Activated naive CD4-positive, alpha-beta T cell treated with anti-CD3 and anti-CD28 coated beads, Interleukin-2, amount 10 ng/mL, durations not matched to agents 7 days and 5 days (primary cell): Measurements from ENCODE around the gene PLXNC1.

Source experiments
- CTCF ChIA-PET: fragments of 350-600 bp; sonication (Branson Sonifier 250); formaldehyde crosslinking; loops from one replicate; lab custom pipeline; 2021; ENCODE audit warnings: antibody characterized with exemption; lab: Charles Lee
- DNase-seq: peaks from one replicate; pipeline ENCODE4 v3.0.0-alpha.2; 2020
- H3K27ac Mint-ChIP-seq: one replicate; pipeline ENCODE4 v1.8.0; 2021; ENCODE audit warnings: mild to moderate bottlenecking, moderate library complexity, mixed read lengths
- H3K27me3 Mint-ChIP-seq: one replicate; pipeline ENCODE4 v1.8.0; 2021; ENCODE audit warnings: mild to moderate bottlenecking, mixed read lengths
- H3K36me3 Mint-ChIP-seq: one replicate; pipeline ENCODE4 v1.8.0; 2021; ENCODE audit warnings: mixed read lengths
- H3K4me1 Mint-ChIP-seq: one replicate; pipeline ENCODE4 v1.8.0; 2021; ENCODE audit warnings: mixed read lengths
- H3K4me3 Mint-ChIP-seq: one replicate; pipeline ENCODE4 v1.8.0; 2021; ENCODE audit warnings: mild to moderate bottlenecking, moderate library complexity, mixed read lengths
- H3K9me3 Mint-ChIP-seq: one replicate; pipeline ENCODE4 v1.8.0; 2021; ENCODE audit warnings: mixed read lengths

Gene PLXNC1

DNA sequence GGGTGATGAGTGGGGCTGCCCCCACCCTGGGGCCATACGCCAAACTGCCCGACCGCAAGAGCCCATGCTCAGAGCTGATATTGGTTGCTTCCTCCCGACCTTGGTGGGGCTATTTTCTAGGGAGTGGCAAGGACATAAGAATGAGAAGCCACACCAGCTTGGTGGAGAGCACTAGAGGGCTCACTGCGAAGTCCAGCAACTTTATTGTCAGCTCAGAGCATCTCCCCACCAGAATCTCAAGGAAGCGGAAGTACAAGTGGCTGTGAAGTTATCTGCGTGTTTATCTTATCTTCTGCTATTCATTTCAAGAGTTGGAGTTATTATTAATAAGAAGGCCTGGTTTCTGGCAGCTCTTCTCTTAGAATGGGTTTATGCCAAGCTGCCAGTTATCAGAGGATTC is 4.9 kb upstream of the PLXNC1 start:
- Mint-ChIP-seq H3K9me3 (no peaks in the 10 kb centered on the region), H3K36me3 (no peaks in the 10 kb centered on the region), H3K4me1 (peaks cover 8% of the 10 kb centered on the region), H3K4me3 (no peak overlapping the region), H3K27ac (no peak overlapping the region), H3K27me3 (peaks cover 49% of the 10 kb centered on the region)
- DNase-seq = no peak
- CTCF ChIA-PET = interaction anchor here (1.0 to 5.3 kb wide), 4 partner anchors 8 to 391 kb away, joined by 3 to 37 read pairs (median 10); no protein-coding TSS in a partner anchor

DNA sequence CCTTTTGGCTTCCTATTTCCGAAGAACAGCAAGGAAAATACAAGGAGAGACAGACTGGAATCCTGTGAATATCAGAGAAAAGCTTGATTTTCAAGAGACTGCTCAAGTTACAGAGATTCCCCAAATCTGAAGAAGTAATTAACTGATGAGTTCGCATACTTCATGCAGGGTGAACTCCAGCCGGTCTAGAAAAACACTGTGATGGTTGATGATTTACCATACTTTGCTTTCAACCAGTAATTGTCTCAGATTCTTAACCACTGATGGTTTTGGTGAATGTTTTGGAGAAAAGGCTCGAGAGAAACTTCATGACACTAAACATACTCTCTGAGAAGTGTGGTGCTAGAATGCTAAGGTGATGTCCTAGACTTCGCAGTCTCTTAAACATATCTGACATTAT is 4.4 kb upstream of the PLXNC1 start:
- Mint-ChIP-seq H3K4me1 (peaks cover 8% of the 10 kb centered on the region), H3K27me3 (peaks cover 49% of the 10 kb centered on the region), H3K27ac (no peak overlapping the region), H3K4me3 (no peak overlapping the region), H3K9me3 (no peaks in the 10 kb centered on the region), H3K36me3 (no peaks in the 10 kb centered on the region)
- no peak for DNase-seq
- CTCF ChIA-PET = interaction anchor here (0.6 to 5.3 kb wide), 6 partner anchors 9 to 390 kb away, joined by 3 to 37 read pairs (median 6); no protein-coding TSS in a partner anchor

DNA sequence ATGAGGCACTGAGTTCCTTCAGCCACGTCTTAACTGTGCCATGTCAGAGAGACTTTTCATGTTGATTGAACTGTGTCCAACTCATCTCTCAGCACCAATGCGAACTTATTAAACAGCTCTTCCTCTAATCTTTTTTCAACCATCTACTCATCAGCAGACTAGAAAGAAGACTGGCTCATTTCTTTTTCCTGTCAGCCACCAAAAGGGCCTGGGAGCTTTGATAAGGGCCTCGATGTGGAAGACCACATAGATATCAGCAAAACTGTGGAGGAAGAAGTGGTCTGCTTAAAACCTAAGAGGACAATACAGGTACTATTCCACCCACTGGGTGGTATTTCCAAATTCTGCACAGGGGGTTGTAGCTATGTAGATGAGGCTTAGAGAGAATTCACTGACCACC is 3.6 kb upstream of the PLXNC1 start:
- H3K4me1 Mint-ChIP-seq = peaks cover 8% of the 10 kb centered on the region
- peaks cover 49% of the 10 kb centered on the region for H3K27me3 Mint-ChIP-seq
- H3K27ac Mint-ChIP-seq = no peak overlapping the region

DNA sequence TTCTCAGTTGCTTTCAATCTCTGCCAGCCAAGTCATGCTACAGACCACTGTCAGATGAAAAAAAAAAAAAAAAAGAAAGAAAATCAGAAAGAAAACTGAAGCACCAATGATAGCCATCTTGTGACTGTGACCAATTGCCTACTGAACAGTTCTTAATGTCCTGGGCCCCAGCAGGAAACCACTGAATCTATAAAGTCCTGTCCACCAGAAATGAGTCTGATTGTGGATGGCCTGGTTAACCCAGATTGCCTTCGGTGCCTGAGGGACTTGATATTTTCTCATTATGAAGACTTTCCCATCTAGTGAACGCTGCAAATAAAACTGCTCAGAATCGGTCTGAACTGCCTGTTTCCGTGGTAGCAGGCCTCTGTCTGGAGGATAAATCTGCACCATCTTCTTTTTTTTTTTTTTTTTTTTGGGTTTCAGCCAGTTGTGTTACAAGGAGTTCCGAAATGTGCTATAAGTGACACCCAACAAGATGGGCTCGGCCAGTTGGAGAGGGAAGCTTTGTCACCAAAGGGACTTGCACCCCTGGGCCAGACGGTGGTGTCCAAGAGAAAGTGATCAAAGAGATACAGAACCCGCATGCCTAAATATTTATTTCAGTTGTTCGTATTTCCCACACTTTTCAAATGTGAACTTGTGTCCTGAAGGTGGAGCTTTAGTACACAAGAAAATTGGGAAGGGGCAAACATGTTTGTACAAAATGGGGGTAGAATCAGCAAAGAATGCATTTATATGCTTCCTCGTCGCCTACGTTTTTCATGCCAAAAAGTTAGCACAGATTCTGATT is 3.0 kb upstream of the PLXNC1 start:
- no peaks in the 10 kb centered on the region for H3K9me3 Mint-ChIP-seq

More for the DNA sequence above, 3.6 kb upstream of the PLXNC1 start:
- CTCF ChIA-PET = interaction anchor here (0.7 to 5.3 kb wide), 7 partner anchors 10 to 1313 kb away, joined by 4 to 37 read pairs (median 6); no protein-coding TSS in a partner anchor
- Mint-ChIP-seq H3K9me3 (no peaks in the 10 kb centered on the region), H3K36me3 (peaks cover 1% of the 10 kb centered on the region), H3K4me3 (no peak overlapping the region)
- DNase-seq = no peak

DNA sequence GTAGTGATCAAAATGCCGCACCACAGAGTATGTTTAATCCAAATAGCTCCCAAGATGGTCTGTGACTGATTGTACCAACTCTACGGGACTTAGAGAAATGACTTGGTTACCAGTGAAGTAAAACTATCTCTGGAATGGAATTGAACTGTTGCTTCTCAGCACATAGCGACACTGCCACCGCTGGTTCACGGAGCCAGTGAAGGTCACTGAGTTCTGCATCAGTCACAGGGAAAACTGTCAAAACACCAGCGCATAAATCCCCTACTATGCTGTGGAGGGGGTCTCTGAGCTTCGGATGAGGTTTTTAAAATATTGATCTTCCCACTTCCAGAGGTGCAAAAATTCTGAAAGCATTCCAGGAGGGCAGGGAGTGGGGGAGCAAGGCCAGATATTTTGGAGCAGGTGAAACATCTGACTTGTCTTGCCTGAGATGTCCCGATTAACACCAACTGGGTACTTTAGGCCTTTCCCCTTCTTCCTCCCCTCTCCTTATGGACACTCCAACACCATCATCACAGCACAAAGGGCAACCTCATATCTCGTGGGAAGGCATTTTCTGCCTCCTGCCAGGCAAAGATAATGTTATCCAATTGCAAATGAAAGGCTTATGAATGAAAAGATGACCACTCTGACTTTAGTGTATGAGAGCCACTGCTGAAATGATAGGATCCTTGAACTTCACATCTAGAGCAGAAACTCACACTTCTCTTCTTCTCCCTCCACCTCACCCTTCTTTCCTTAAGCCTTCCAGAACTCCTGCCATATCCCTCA is 2.0 kb upstream of the PLXNC1 start:
- H3K4me1 Mint-ChIP-seq = peaks cover 17% of the 10 kb centered on the region
- DNase-seq = no peak
- peaks cover 51% of the 10 kb centered on the region for H3K27me3 Mint-ChIP-seq
- peaks cover 5% of the 10 kb centered on the region for H3K36me3 Mint-ChIP-seq
- CTCF ChIA-PET = interaction anchor here (1.6 to 5.3 kb wide), 5 partner anchors 11 to 388 kb away, joined by 4 to 37 read pairs (median 6); no protein-coding TSS in a partner anchor
- H3K9me3 Mint-ChIP-seq = no peaks in the 10 kb centered on the region
- no peak overlapping the region for H3K27ac Mint-ChIP-seq
- H3K4me3 Mint-ChIP-seq = no peak overlapping the region

More for the DNA sequence above, 3.0 kb upstream of the PLXNC1 start:
- CTCF ChIA-PET = interaction anchor here (0.7 to 5.3 kb wide), 7 partner anchors 10 to 1312 kb away, joined by 4 to 37 read pairs (median 6); no protein-coding TSS in a partner anchor
- Mint-ChIP-seq H3K4me3 (no peak overlapping the region), H3K36me3 (peaks cover 4% of the 10 kb centered on the region), H3K27me3 (peaks cover 52% of the 10 kb centered on the region), H3K4me1 (peaks cover 8% of the 10 kb centered on the region), H3K27ac (no peak overlapping the region)
- DNase-seq = no peak

DNA sequence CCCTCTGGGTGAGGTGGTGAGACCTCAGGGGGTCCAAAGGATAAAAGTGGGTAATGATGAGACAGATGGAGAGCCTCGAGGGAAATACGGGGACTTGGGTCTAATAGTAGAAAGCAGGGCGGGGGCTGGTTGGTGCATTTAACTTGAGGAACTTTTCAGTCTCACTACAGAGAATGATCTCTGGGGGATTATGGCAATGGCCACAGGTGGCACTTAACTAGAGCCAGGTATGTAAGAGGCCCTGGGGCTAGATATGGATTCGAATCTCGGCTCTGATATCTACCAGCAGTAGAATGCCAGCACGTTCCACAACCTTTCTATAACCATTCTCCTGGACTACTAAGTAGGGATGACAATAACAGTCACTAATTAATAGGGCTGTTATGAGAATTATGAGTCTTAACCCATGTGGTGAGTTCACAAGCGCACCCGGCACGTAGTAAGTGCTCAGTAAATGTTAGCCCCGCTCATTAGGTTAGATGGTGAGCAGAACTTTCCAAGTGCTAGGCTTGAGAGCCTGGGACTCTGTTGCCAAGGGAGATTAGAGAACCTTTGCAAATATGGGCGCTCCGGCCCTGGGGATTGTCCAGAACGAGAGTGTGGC is 888 bp upstream of the PLXNC1 start:
- H3K27ac Mint-ChIP-seq = peak overlapping the region; percentile 83

DNA sequence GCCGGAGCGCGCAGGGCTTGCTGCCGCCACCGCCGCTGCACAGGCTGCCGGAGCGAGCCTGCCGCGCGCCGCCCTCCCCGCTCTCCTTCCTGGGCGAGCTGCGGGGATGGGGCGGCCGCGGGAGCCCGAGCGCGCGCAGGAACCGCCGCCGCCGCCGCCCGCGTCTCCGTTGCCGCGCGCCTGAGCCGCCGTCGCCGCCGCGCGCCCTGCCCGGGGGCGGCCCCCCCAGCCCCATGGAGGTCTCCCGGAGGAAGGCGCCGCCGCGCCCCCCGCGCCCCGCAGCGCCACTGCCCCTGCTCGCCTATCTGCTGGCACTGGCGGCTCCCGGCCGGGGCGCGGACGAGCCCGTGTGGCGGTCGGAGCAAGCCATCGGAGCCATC is 352 bp downstream of the PLXNC1 start:
- Mint-ChIP-seq H3K27ac (peak overlapping the region; percentile 58), H3K27me3 (peaks cover 38% of the 10 kb centered on the region), H3K36me3 (peaks cover 21% of the 10 kb centered on the region), H3K4me1 (peaks cover 40% of the 10 kb centered on the region), H3K4me3 (peak overlapping the region; percentile 88), H3K9me3 (no peaks in the 10 kb centered on the region)
- CTCF ChIA-PET = interaction anchor here (0.5 to 2.2 kb wide), 12 partner anchors 10 to 469 kb away, joined by 3 to 9 read pairs (median 4); partner anchors contain the start of gene CEP83
- no peak for DNase-seq

More for the DNA sequence above, 888 bp upstream of the PLXNC1 start:
- H3K4me3 Mint-ChIP-seq = peak overlapping the region; percentile 77
- peaks cover 50% of the 10 kb centered on the region for H3K27me3 Mint-ChIP-seq
- no peak for DNase-seq
- CTCF ChIA-PET = interaction anchor here (0.6 to 4.2 kb wide), 7 partner anchors 13 to 642 kb away, joined by 3 to 14 read pairs (median 4); partner anchors contain the start of gene CEP83
- peaks cover 9% of the 10 kb centered on the region for H3K36me3 Mint-ChIP-seq
- no peaks in the 10 kb centered on the region for H3K9me3 Mint-ChIP-seq
- peaks cover 28% of the 10 kb centered on the region for H3K4me1 Mint-ChIP-seq

DNA sequence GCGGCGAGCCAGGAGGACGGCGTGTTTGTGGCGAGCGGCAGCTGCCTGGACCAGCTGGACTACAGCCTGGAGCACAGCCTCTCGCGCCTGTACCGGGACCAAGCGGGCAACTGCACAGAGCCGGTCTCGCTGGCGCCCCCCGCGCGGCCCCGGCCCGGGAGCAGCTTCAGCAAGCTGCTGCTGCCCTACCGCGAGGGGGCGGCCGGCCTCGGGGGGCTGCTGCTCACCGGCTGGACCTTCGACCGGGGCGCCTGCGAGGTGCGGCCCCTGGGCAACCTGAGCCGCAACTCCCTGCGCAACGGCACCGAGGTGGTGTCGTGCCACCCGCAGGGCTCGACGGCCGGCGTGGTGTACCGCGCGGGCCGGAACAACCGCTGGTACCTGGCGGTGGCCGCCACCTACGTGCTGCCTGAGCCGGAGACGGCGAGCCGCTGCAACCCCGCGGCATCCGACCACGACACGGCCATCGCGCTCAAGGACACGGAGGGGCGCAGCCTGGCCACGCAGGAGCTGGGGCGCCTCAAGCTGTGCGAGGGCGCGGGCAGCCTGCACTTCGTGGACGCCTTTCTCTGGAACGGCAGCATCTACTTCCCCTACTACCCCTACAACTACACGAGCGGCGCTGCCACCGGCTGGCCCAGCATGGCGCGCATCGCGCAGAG is 873 bp downstream of the PLXNC1 start:
- Mint-ChIP-seq H3K4me3 (peak overlapping the region; percentile 88), H3K4me1 (peaks cover 42% of the 10 kb centered on the region), H3K27me3 (peaks cover 36% of the 10 kb centered on the region), H3K36me3 (peaks cover 24% of the 10 kb centered on the region), H3K9me3 (no peaks in the 10 kb centered on the region), H3K27ac (peak overlapping the region; percentile 67)
- DNase-seq = peak; percentile 65
- CTCF ChIA-PET = interaction anchor here (0.5 to 2.2 kb wide), 12 partner anchors 9 to 469 kb away, joined by 3 to 9 read pairs (median 5); partner anchors contain the start of gene CEP83

DNA sequence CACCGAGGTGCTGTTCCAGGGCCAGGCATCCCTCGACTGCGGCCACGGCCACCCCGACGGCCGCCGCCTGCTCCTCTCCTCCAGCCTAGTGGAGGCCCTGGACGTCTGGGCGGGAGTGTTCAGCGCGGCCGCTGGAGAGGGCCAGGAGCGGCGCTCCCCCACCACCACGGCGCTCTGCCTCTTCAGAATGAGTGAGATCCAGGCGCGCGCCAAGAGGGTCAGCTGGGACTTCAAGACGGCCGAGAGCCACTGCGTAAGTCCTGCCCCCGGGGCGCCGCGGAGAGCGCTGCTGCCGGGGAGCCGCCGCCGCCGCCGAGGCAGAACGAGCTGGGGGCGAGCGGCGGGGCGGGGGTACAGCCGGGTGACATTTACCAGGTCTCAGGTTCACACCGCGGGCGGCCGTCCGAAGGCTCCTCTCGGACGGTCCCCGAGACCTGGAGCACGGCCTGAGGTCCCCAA is 1.4 kb downstream of the PLXNC1 start:
- peak overlapping the region; percentile 67 for H3K27ac Mint-ChIP-seq
- CTCF ChIA-PET = interaction anchor here (0.6 to 2.2 kb wide), 9 partner anchors 24 to 385 kb away, joined by 3 to 9 read pairs (median 5); partner anchors contain the start of gene CEP83

DNA sequence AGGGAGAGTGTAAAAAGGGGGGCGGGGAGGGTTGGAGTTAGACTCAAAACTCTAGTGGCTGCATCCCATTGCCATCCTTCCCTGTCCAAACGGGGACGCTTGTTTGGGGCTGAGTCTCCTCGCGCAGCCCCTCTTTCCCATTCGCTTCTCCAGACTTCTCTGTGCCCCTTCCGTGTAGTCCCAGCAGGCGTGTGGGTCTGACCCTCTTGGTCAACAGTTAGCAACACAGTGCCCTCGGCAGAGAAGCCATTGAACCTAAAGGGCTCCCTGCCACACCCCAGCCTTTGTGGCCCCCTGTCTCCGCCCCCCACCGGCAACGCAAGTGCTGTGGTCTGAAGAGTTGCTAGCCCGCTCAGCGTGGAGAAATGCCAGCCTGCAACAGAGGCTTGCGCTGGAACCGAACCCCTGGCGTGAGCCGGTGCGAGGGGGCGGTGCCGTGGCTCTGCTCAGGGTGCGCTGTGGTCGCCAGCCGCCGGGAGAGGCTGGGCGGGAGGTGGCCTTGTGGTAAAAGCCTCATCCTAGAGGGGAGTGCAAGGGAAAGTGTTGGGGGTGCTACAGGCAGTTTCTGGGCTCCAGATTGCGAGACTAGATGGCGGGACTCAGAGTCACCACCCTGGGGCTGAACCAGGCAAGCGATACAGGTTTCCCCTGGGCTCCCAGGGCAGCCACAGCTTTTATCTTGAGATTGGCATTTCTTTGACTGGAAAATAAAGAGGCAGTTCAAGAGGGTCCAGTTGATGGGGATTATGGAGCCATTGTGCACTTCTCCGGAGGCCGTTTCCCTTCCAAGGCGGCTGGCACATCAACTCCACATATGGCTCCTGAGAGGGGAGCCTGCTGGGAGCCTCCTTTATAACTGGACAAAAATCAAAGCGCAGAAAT is 2.1 kb downstream of the PLXNC1 start:
- peak overlapping the region; percentile 50 for H3K27ac Mint-ChIP-seq
- no peaks in the 10 kb centered on the region for H3K9me3 Mint-ChIP-seq
- peaks cover 42% of the 10 kb centered on the region for H3K4me1 Mint-ChIP-seq
- peak; percentile 64 for DNase-seq
- H3K27me3 Mint-ChIP-seq = peaks cover 30% of the 10 kb centered on the region
- H3K36me3 Mint-ChIP-seq = peaks cover 26% of the 10 kb centered on the region
- peak overlapping the region; percentile 88 for H3K4me3 Mint-ChIP-seq
- CTCF ChIA-PET = interaction anchor here (0.7 to 2.1 kb wide), 5 partner anchors 14 to 154 kb away, joined by 3 to 6 read pairs (median 3); no protein-coding TSS in a partner anchor

More for the DNA sequence above, 1.4 kb downstream of the PLXNC1 start:
- peak overlapping the region; percentile 88 for H3K4me3 Mint-ChIP-seq
- H3K27me3 Mint-ChIP-seq = peaks cover 34% of the 10 kb centered on the region
- H3K36me3 Mint-ChIP-seq = peaks cover 24% of the 10 kb centered on the region
- peaks cover 42% of the 10 kb centered on the region for H3K4me1 Mint-ChIP-seq
- H3K9me3 Mint-ChIP-seq = no peaks in the 10 kb centered on the region
- peak; percentile 48 for DNase-seq

DNA sequence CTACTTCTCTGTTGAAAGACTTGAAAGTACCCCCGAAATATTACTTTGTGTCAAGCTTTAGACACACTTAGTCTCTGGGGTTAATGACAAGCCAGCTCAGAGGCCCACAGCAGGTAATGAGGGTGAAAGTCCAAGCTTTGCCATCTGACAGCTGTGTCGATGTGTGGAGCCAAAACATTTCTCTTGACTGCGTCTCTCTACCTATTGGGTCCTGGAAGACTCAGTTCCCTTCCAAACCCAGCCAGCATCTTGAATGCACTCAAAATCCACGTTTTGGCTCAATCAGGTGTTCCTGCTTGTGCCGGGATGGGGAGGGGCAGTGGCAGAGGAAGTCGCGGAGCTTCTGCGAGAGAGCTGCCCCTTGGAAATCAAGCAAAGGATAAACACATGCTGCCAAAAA is 3.2 kb downstream of the PLXNC1 start:
- peak overlapping the region; percentile 53 for H3K4me3 Mint-ChIP-seq
- H3K9me3 Mint-ChIP-seq = no peaks in the 10 kb centered on the region
- no peak for DNase-seq
- H3K4me1 Mint-ChIP-seq = peaks cover 40% of the 10 kb centered on the region
- CTCF ChIA-PET = interaction anchor here (0.7 to 1.8 kb wide), 2 partner anchors 13 to 22 kb away, joined by 3 to 5 read pairs; no protein-coding TSS in a partner anchor
- H3K36me3 Mint-ChIP-seq = peaks cover 32% of the 10 kb centered on the region
- no peak overlapping the region for H3K27ac Mint-ChIP-seq
- peaks cover 24% of the 10 kb centered on the region for H3K27me3 Mint-ChIP-seq
